Heart left ventricle (tissue), 16 donors: ENCODE results near the gene LCMT2. TPM values are rescaled to one million over a fixed set of nuclear protein-coding genes. Genes with fewer than 3 reads are reported as not detected.

ENCODE experiments used
- ATAC-seq, 4 donors: fragments of 200-7000 bp; cut with Tn5 transposase; one replicate each; pipeline ENCODE4 v1.9.1; 2020 to 2022; ENCODE audit warnings: moderate library complexity in 4 of 4, mild to moderate bottlenecking in 3 of 4, moderate number of reproducible peaks in 1 of 4
- DNase-seq, 5 donors: peaks; one replicate each; pipeline ENCODE4 v3.0.0-alpha.2; 2020
- H3K27ac ChIP-seq, 12 donors: fragments of 200-600 bp; sonication (generic) in 4 of 12; one replicate each; pipeline versions ENCODE4 v1.5.0 to v1.8.0; 2016 to 2022; ENCODE audit warnings: mild to moderate bottlenecking in 2 of 12
- H3K27me3 ChIP-seq, 9 donors: fragments of 200-600 bp; sonication (generic) in 2 of 9; one replicate each; pipeline versions ENCODE4 v1.5.1 to v1.8.0; 2016 to 2022; ENCODE audit warnings: mild to moderate bottlenecking in 3 of 9
- H3K36me3 ChIP-seq, 9 donors: fragments of 200-600 bp; sonication (generic) in 2 of 9; one replicate each; pipeline versions ENCODE4 v1.5.0 to v1.8.0; 2018 to 2022; ENCODE audit warnings: mild to moderate bottlenecking in 2 of 9
- H3K4me1 ChIP-seq, 12 donors: fragments of 200-600 bp; sonication (generic) in 4 of 12; one replicate each; pipeline versions ENCODE4 v1.5.0 to v1.8.0; 2016 to 2022; ENCODE audit warnings: mild to moderate bottlenecking in 3 of 12
- H3K4me3 ChIP-seq, 12 donors: fragments of 200-600 bp; sonication (generic) in 4 of 12; one replicate each; pipeline versions ENCODE4 v1.5.0 to v1.8.0; 2017 to 2022; ENCODE audit warnings: mild to moderate bottlenecking in 9 of 12, moderate library complexity in 4 of 12
- H3K9me3 ChIP-seq, 12 donors: fragments of 200-600 bp; sonication (generic) in 4 of 12; one replicate each; pipeline versions ENCODE4 v1.5.0 to v1.8.0; 2016 to 2022; ENCODE audit warnings: mild to moderate bottlenecking in 1 of 12
- CTCF ChIP-seq, 12 donors: fragments of 200-600 bp; sonication (generic) in 4 of 12; IDR thresholded peaks; one replicate each; pipeline versions ENCODE4 v1.5.0 to v1.8.0; 2018 to 2022; ENCODE audit warnings: antibody characterized with exemption in 12 of 12, mild to moderate bottlenecking in 5 of 12
- POLR2A ChIP-seq, 2 donors: fragments of 450-650 bp; IDR thresholded peaks; one replicate each; pipeline ENCODE4 v1.6.1; 2017; ENCODE audit warnings: antibody characterized with exemption in 2 of 2, mild to moderate bottlenecking in 2 of 2, moderate library complexity in 2 of 2
- WGBS, 4 donors: extraction: QIAGEN DNeasy Blood & Tissue Kit in 2 of 4; methylation state at CpG; one replicate each; pipeline versions ENCODE4 v1.1.5 to v1.1.7; 2013 to 2018; 5-methylcytosine and 5-hydroxymethylcytosine counted together
- intact Hi-C, 10 donors: fragments of 100-400 bp; cut with DNase I; formaldehyde crosslinking; loops; one replicate each; pipeline versions ENCODE4 v1.11.1 to v1.14.2; 2022
- polyA plus RNA-seq, 2 donors: library from polyadenylated mRNA; stranded (reverse); fragments of 200-250 nt; gene quantifications; one replicate each; pipeline ENCODE4 v1.2.3, GENCODE V29; 2013
- total RNA-seq, 9 donors: library from RNA; depleted of rRNA in 2 of 9; stranded (reverse); fragments of >200 nt in 2 of 9; fragmentation: NEBNext Ultra II Directional in 3 of 9; extraction: Animal tissue kit (Norgen Biotek cat#: 25700) in 3 of 9; gene quantifications; one replicate each; pipeline versions ENCODE4 v1.1.0 to v1.2.4, GENCODE V29; 2016 to 2023
- donor health status: ischemic (EF 13 %, LVEDD 7.1; RV severe dilation, severe dysfunction).
- donor health status: healthy with polysubstance abuse.
- donor health status: DM: no; HTN: yes; CAD: no.
- donor health status: DM: no; HTN: no; CAD: no.
- donor health status: ischemic (EF 25% LVEDD 6.9; RV normal size, moderate dysfunction).
- donor health status: ischemic (EF 25% LVEDD 5.7; RV mildly dilated, moderate dysfunction).
- donor health status: healthy.
- donor health status: DM: yes; HTN: yes; CAD: no.
- donor health status: ischemic (EF 35%, LVEDD 5.7; RV mildly dilated, moderate dysfunction).
- donor health status: nonischemic (EF 11% LVEDD 7.7; RV severe dilation, severe dysfunction).
- donor health status: DM: yes; HTN: yes; CAD: no.
- donor health status: PGD.
- donor health status: ischemic (EF 29% LVEDD 5.4; RV normal size, mild dysfunction).
- donor health status: nonischemic (EF 23%, LVEDD 6.1; RV moderate dilation, normal function).

Gene LCMT2
- total and polyA plus RNA-seq, 11 donors, result 1.2 to 9.1 (median 6.2) TPM

- Histone ChIP-seq H3K27ac (no peak overlapping the region), H3K27me3 (peaks cover 0 to 9% (median 0%) of the 10 kb centered on the region in 9 donors), H3K9me3 (no peaks in the 10 kb centered on the region), H3K4me3 (no peak overlapping the region), H3K4me1 (peaks cover 0 to 6% (median 0%) of the 10 kb centered on the region in 12 donors), H3K36me3 (no peaks in the 10 kb centered on the region)
- WGBS, 4 donors, result 64 to 72% (median 69%) methylated on average over 4 of the region's 4 CpGs
- no peak for DNase-seq
- no peak for ATAC-seq
- TF ChIP-seq CTCF (IDR thresholded peaks at IDR 0.05) (no peak), POLR2A (IDR thresholded peaks at IDR 0.05) (no peak)
- intact Hi-C loops, result no loop called here
Observed at GRCh38 chr15:43277901-43278300, 52.5 kb downstream of the LCMT2 start.

- H3K4me3 ChIP-seq, result no peak overlapping the region
- peaks cover 0 to 9% (median 0%) of the 10 kb centered on the region in 9 donors for H3K27me3 ChIP-seq
- peaks cover 0 to 4% (median 0%) of the 10 kb centered on the region in 12 donors for H3K9me3 ChIP-seq
- peaks cover 0 to 6% (median 0%) of the 10 kb centered on the region in 12 donors for H3K4me1 ChIP-seq
- DNase-seq (no peak), ATAC-seq (no peak)
- no peak overlapping the region for H3K27ac ChIP-seq
- H3K36me3 ChIP-seq, result no peaks in the 10 kb centered on the region
- intact Hi-C loops, result no loop called here
- no peak for TF ChIP-seq POLR2A (IDR thresholded peaks at IDR 0.05)
- TF ChIP-seq CTCF (IDR thresholded peaks at IDR 0.05), result no peak
- 67 to 76% (median 70%) methylated on average over 10 of the region's 10 CpGs for WGBS, 4 donors
Observed at GRCh38 chr15:43277231-43277823, 53.0 kb downstream of the LCMT2 start.

DNA sequence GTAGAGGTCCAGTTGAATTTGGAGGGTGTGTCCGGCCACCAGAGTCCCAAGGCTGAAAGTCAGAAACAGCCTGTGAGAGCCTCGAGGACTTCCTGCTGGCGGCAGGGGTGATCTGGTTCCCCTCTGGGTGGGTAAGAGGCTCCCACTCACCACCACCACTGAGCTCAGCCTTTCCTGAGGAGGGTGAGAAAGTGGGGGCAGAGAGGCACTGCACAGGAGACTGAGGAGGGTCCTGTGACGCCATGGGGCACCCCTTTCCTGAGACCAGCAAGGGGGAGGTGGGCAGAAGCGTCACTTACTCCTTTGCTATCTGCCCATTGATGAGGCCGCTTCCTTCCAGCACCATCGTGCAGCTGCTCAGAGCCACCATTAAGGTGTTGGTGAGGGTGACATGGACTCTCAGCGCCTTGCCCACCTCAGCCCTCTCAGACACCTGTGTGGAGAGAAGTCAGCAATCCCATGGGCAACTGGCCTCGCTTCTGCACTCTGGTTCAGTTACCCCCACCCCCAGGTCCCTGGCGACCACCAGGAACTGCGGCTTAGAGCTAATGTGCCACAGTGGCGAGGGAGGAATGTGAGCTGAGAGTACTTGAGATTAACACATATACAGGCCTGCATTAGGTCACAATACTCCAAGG lies 53.7 kb downstream of the LCMT2 start:
- DNase-seq (no peak), ATAC-seq (no peak)
- Histone ChIP-seq H3K4me3 (no peak overlapping the region), H3K27me3 (peaks cover 0 to 7% (median 0%) of the 10 kb centered on the region in 9 donors), H3K9me3 (peaks cover 0 to 9% (median 0%) of the 10 kb centered on the region in 12 donors), H3K27ac (no peak overlapping the region), H3K36me3 (no peaks in the 10 kb centered on the region), H3K4me1 (peaks cover 0 to 6% (median 0%) of the 10 kb centered on the region in 12 donors)
- 64 to 76% (median 73%) methylated on average over 9 to 12 of the region's 12 CpGs for WGBS, 4 donors
- no peak for TF ChIP-seq POLR2A (IDR thresholded peaks at IDR 0.05)
- TF ChIP-seq CTCF (IDR thresholded peaks at IDR 0.05), result no peak
- intact Hi-C loops, result no loop called here

GRCh38 chr15:43275740-43276562 lies 54.4 kb downstream of the LCMT2 start:
- Histone ChIP-seq H3K4me3 (no peak overlapping the region), H3K36me3 (no peaks in the 10 kb centered on the region), H3K4me1 (peaks cover 0 to 6% (median 0%) of the 10 kb centered on the region in 12 donors), H3K9me3 (peaks cover 0 to 11% (median 0%) of the 10 kb centered on the region in 12 donors), H3K27me3 (peaks cover 0 to 5% (median 0%) of the 10 kb centered on the region in 9 donors), H3K27ac (no peak overlapping the region)
- TF ChIP-seq CTCF (IDR thresholded peaks at IDR 0.05), result no peak
- TF ChIP-seq POLR2A (IDR thresholded peaks at IDR 0.05), result no peak
- WGBS, 4 donors, result 62 to 71% (median 65%) methylated on average over 15 of the region's 15 CpGs
- ATAC-seq (no peak), DNase-seq (no peak)
- intact Hi-C loops, result no loop called here
